ENCODE results near the gene CRY2.
A peak's percentile ranks its signal among the peaks of the same experiment; 100 is the strongest.

CRY2 gene

DNA sequence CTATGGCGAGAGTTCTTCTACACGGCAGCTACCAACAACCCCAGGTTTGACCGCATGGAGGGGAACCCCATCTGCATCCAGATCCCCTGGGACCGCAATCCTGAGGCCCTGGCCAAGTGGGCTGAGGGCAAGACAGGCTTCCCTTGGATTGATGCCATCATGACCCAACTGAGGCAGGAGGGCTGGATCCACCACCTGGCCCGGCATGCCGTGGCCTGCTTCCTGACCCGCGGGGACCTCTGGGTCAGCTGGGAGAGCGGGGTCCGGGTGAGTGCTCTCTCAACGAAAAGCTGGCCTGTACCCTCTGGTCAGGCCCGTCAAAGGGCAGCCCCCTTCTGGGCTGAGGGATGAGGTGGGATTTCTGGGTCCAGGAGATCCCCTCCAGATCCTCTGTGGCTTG is 22.3 kb downstream of the CRY2 start:
- DNase-seq (ENCODE audit: low read depth): no peak
- no peak overlapping the region for H3K4me3 ChIP-seq (ENCODE audit: low read length)
- TF ChIP-seq, protein P1, sequence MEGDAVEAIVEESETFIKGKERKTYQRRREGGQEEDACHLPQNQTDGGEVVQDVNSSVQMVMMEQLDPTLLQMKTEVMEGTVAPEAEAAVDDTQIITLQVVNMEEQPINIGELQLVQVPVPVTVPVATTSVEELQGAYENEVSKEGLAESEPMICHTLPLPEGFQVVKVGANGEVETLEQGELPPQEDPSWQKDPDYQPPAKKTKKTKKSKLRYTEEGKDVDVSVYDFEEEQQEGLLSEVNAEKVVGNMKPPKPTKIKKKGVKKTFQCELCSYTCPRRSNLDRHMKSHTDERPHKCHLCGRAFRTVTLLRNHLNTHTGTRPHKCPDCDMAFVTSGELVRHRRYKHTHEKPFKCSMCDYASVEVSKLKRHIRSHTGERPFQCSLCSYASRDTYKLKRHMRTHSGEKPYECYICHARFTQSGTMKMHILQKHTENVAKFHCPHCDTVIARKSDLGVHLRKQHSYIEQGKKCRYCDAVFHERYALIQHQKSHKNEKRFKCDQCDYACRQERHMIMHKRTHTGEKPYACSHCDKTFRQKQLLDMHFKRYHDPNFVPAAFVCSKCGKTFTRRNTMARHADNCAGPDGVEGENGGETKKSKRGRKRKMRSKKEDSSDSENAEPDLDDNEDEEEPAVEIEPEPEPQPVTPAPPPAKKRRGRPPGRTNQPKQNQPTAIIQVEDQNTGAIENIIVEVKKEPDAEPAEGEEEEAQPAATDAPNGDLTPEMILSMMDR (IDR thresholded peaks at IDR 0.05; ENCODE audit: insufficient read depth, low read depth, low read length, missing control alignments): no peak

DNA sequence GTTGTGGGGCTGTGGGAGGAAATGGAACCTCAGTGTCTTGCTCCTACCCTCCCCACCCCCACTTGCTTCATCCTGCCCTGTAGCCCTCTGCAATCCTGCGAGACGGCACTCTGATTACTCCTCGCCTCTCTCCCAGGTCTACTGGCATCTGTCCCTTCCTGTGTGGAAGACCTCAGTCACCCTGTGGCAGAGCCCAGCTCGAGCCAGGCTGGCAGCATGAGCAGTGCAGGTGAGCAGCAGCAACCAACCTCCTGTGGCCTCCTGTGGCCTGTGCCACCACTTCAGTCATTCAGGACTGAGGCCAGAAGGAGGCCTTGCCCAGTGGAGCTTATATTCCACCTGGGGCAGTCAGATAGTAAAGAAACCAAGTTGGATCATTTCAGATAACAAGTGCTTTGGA is 23.4 kb downstream of the CRY2 start:
- TF ChIP-seq, protein P1 (IDR thresholded peaks at IDR 0.05; ENCODE audit: insufficient read depth, low read depth, low read length, missing control alignments): no peak
- H3K4me3 ChIP-seq (ENCODE audit: low read length): no peak overlapping the region
- no peak for DNase-seq (ENCODE audit: low read depth)

DNA sequence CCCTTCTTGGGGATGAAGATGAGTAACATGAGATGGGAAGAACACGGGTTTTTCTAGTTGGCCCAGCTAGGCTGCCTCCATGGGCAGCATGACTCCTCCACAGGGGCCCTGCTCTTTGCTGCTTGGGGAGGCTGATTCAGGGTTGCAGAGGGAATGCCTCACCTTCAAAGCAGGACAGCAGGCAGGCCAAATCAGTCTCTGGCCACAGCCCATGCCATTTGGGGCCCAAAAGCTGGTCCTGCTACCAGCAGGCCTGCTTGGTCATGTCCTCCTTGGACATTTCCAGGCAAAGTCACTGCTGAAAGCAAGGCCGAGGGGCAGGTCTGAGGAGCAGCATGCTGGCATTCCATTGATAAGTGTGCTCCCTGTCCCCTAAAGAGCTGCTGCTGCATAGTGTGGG is 24.4 kb downstream of the CRY2 start:
- H3K4me3 ChIP-seq (ENCODE audit: low read length): no peak overlapping the region
- DNase-seq (ENCODE audit: low read depth): peak; percentile 39
- TF ChIP-seq, protein P1 (IDR thresholded peaks at IDR 0.05; ENCODE audit: insufficient read depth, low read depth, low read length, missing control alignments): no peak

DNA sequence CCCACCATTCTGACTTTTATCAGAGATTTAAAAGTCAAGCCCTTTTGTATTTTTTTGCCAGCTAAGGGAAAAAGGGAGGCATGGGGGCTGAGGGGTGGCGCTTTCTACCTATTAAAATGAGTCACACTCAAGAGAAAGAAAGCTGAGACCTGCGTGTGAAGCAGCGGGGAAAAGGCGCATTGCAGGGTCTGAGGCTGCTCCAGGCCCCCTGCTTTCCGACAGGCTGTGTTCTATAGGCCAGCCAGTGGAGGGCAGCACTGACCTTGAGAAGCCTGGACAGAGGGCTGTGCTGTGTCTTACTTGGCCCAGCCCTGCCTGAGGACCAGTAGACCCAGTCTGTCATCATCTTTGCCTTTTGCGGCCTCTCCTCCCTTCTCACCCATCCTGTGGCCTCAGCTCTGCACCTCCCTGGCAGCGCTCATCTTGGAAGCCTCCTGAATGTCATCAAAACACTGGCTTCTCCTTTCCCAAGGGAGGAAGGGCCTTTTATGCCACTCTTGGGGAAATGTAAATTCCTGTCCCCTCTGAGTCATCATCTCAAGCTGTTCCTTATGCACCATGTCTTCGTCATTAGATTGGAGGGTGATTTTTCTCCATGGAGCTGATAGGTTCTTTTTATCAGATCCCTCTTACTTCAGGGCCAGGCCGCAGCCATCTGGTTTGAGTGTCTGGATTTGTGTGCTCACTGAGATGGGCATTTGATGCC is 25.5 kb downstream of the CRY2 start:
- TF ChIP-seq, protein P1 (IDR thresholded peaks at IDR 0.05; ENCODE audit: insufficient read depth, low read depth, low read length, missing control alignments): peak; percentile 70
- peak; percentile 78 for DNase-seq (ENCODE audit: low read depth)
- no peak overlapping the region for H3K4me3 ChIP-seq (ENCODE audit: low read length)

DNA sequence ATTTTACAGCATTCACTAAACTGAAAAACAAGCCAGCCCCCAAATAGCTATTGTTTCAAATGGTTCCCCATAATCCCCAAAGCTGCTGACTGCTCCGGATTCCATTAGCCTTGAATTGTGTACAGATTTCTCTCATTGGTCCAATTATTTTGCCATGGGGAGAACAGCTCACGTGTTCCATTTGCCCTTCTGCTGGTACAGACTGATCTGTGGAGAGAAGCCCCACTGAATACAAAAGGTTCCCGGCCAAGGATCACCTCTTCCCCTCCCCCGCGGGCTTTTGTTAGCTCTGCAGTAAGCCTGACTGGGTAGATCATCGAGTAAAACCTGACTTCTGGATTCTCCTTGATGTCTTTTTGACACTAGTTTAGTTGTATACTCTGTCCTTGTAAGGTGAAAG is 29.1 kb downstream of the CRY2 start:
- TF ChIP-seq, protein P1 (IDR thresholded peaks at IDR 0.05; ENCODE audit: insufficient read depth, low read depth, low read length, missing control alignments): no peak
- H3K4me3 ChIP-seq (ENCODE audit: low read length): no peak overlapping the region
- no peak for DNase-seq (ENCODE audit: low read depth)

DNA sequence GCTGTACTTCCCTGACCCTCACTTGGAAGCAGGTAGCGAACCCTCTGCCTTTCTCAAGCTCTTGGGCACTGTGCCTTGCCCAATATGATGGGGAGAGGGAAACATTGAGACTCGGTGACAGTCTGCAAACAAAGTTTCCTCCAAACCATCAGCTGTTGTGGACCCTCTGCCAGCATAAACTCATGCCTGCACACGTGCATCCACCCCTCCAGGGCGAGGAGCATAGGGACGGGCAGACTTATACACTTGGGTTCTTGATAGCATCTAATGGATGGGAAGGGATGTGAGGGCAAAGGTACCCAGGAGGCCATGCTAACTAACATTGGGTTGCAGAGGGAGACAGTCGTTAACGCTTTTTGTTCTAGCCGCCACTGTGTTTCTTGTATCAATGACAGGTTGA is 29.9 kb downstream of the CRY2 start:
- no peak overlapping the region for H3K4me3 ChIP-seq (ENCODE audit: low read length)
- TF ChIP-seq, protein P1 (IDR thresholded peaks at IDR 0.05; ENCODE audit: insufficient read depth, low read depth, low read length, missing control alignments): no peak
- DNase-seq (ENCODE audit: low read depth): no peak

DNA sequence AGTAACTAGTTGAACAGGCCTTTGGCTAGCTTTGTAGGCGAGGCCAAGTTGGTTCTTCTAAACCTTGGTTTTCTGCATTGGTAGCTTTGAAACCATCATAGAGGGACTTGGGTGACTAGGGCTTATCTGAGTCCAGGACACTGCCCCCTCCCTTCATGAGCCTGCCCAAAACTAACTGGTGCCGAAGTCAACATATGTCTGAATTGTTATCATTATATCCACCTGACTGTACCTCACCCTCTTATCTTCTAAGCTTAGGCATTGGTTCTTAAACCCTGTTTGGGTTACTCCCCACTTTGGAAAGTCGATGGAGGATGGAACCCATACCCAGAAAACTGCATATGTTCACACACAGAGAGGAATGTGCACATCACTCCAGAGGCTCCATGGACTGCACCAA is 30.6 kb downstream of the CRY2 start:
- TF ChIP-seq, protein P1 (IDR thresholded peaks at IDR 0.05; ENCODE audit: insufficient read depth, low read depth, low read length, missing control alignments): no peak
- no peak for DNase-seq (ENCODE audit: low read depth)
- H3K4me3 ChIP-seq (ENCODE audit: low read length): no peak overlapping the region

Measured in epithelial cell of esophagus (primary cell).